HepG2 (cell line): ENCODE measurements around the gene CERS5. TPM values are rescaled to one million over a fixed set of nuclear protein-coding genes. Genes with fewer than 3 reads are reported as not detected.

Experiments used
- ATAC-seq: fragments of 200-7000 bp; cut with Tn5 transposase; 3 replicates; pipeline ENCODE4 v1.9.1; 2020; ENCODE audit warnings: mild to moderate bottlenecking, moderate library complexity
- BruUV-seq: library from RNA; stranded (reverse); fragments of 400-500 nt; replicated peaks from 2 replicates; lab custom pipeline; 2021; lab: Mats Ljungman, UMichigan
- CTCF ChIA-PET: fragments of 300-600 bp; formaldehyde crosslinking; extraction: SDS; loops from one replicate; lab custom pipeline; 2021; ENCODE audit warnings: low total read pairs, inconsistent platforms, low intra/inter-chr PET ratio; lab: Yijun Ruan, JAX
- POLR2A ChIA-PET: fragments of 350-600 bp; sonication (Branson Sonifier 250); formaldehyde crosslinking; loops from one replicate; lab custom pipeline; 2020; ENCODE audit warnings: antibody characterized with exemption, inconsistent platforms; lab: Yijun Ruan, JAX
- DNase-seq: peaks from one replicate; pipeline ENCODE4 v3.0.0-alpha.2; 2015; ENCODE audit warnings: low spot score
- FAIRE-seq: peaks from 3 replicates; lab custom pipeline; 2011; peaks lifted over from hg19 to GRCh38; lab: Jason Lieb, UNC
- H2AFZ ChIP-seq: one replicate; pipeline ENCODE4 v1.6.1; 2011; ENCODE audit warnings: low read length, inconsistent platforms
- H3K27ac ChIP-seq: fragments of 300-600 bp; 3 replicates; pipeline ENCODE4 v1.8.0; 2011; ENCODE audit warnings: mixed run types, mild to moderate bottlenecking, mixed read lengths, low read length, inconsistent platforms; ENCODE audit not compliant: insufficient read depth; ENCODE audit errors: extremely low read length
- H3K27me3 ChIP-seq, 2 experiments: fragments of 200-600 bp in 1 of 2; 2 replicates in 1 of 2; 3 replicates in 1 of 2; pipeline versions ENCODE4 v1.6.0 to v1.8.0; 2011; ENCODE audit warnings: low read length in 2 of 2, mild to moderate bottlenecking in 2 of 2, moderate library complexity in 2 of 2, inconsistent platforms in 1 of 2; ENCODE audit not compliant: insufficient read depth in 2 of 2, control insufficient read depth in 1 of 2
- H3K36me3 ChIP-seq, 2 experiments: fragments of 200-600 bp in 1 of 2; replicated peaks in 1 of 2; 2 replicates in 1 of 2; 3 replicates in 1 of 2; pipeline versions ENCODE4 v1.5.1 to v1.8.0; 2011; ENCODE audit warnings: low read length in 2 of 2, inconsistent platforms in 1 of 2; ENCODE audit not compliant: insufficient read depth in 2 of 2, control insufficient read depth in 1 of 2
- H3K4me1 ChIP-seq: 2 replicates; pipeline ENCODE4 v1.5.1; 2012; ENCODE audit warnings: low read length, inconsistent platforms; ENCODE audit not compliant: insufficient read depth
- H3K4me2 ChIP-seq: 2 replicates; pipeline ENCODE4 v1.6.0; 2011; ENCODE audit warnings: low read depth, low read length, inconsistent platforms
- H3K4me3 ChIP-seq, 3 experiments: fragments of 200-600 bp in 1 of 3; sonication (generic), shearing (Covaris generic) in 1 of 3; replicated peaks in 1 of 3; 2 replicates each; pipeline ENCODE4 v1.5.1; 2011 to 2016; ENCODE audit warnings: low read length in 3 of 3, inconsistent platforms in 2 of 3, low read depth in 2 of 3, mild to moderate bottlenecking in 2 of 3, control low read depth in 1 of 3, mixed read lengths in 1 of 3; ENCODE audit not compliant: insufficient read depth in 1 of 3
- H3K79me2 ChIP-seq: one replicate; pipeline ENCODE4 v1.6.1; 2011; ENCODE audit warnings: low read length, inconsistent platforms; ENCODE audit not compliant: insufficient read depth
- H3K9ac ChIP-seq: 2 replicates; pipeline ENCODE4 v1.6.0; 2011; ENCODE audit warnings: mild to moderate bottlenecking, low read depth, low read length, inconsistent platforms; ENCODE audit not compliant: insufficient read depth
- H3K9me3 ChIP-seq: 2 replicates; pipeline ENCODE4 v1.5.1; 2012; ENCODE audit warnings: mild to moderate bottlenecking, low read length
- H4K20me1 ChIP-seq: 2 replicates; pipeline ENCODE4 v1.6.0; 2011; ENCODE audit warnings: inconsistent platforms, mild to moderate bottlenecking, low read length, moderate library complexity; ENCODE audit not compliant: insufficient read depth
- CEBPB ChIP-seq: IDR thresholded peaks from 2 replicates; pipeline ENCODE4 v1.6.1; 2011; ENCODE audit warnings: low read depth, low read length, improper control_type of control experiment, borderline replicate concordance
- CEBPG ChIP-seq: IDR thresholded peaks from 2 replicates; pipeline ENCODE4 v1.6.1; 2016
- CTCF ChIP-seq: sonication (generic); formaldehyde crosslinking; IDR thresholded peaks from 2 replicates; pipeline ENCODE4 v1.5.0; 2020; ENCODE audit warnings: mild to moderate bottlenecking, missing genetic modification reagents, moderate library complexity
- FOXO4 ChIP-seq: sonication (generic); formaldehyde crosslinking; conservative IDR thresholded peaks from 2 replicates; pipeline ENCODE4 v1.8.1; 2023; ENCODE audit warnings: missing genetic modification reagents
- GATAD2A ChIP-seq: IDR thresholded peaks from 2 replicates; pipeline ENCODE4 v1.6.1; 2016
- HNF4A ChIP-seq: sonication (generic); formaldehyde crosslinking; IDR thresholded peaks from 2 replicates; pipeline ENCODE4 v1.4.0; 2020; ENCODE audit warnings: missing genetic modification reagents
- KAT2B ChIP-seq: fragments of 150-350 bp; IDR thresholded peaks from 2 replicates; pipeline ENCODE4 v1.6.1; 2014; ENCODE audit warnings: low read depth, low read length, borderline replicate concordance
- KDM5A ChIP-seq: fragments of 200-600 bp; sonication (generic); IDR thresholded peaks from 2 replicates; pipeline ENCODE4 v1.7.0; 2018; ENCODE audit warnings: antibody characterized with exemption, mild to moderate bottlenecking, low read length, borderline replicate concordance
- NCOR1 ChIP-seq: fragments of 200-600 bp; sonication (generic); IDR thresholded peaks from 2 replicates; pipeline ENCODE4 v1.7.0; 2017; ENCODE audit warnings: antibody characterized with exemption, low read length, borderline replicate concordance
- NR2F1 ChIP-seq, 2 experiments: fragments of 450-650 bp in 1 of 2; formaldehyde crosslinking in 1 of 2; IDR thresholded peaks; 2 replicates each; pipeline versions ENCODE4 v1.5.0 to v1.6.1; 2016 to 2020; ENCODE audit warnings: mild to moderate bottlenecking in 1 of 2, missing compliant biosample characterization in 1 of 2, missing genetic modification reagents in 1 of 2, moderate library complexity in 1 of 2
- PITX1 ChIP-seq: sonication (generic); formaldehyde crosslinking; IDR thresholded peaks from 2 replicates; pipeline ENCODE4 v1.5.1; 2020; ENCODE audit warnings: mild to moderate bottlenecking, missing genetic modification reagents
- POGK ChIP-seq: sonication (generic); formaldehyde crosslinking; conservative IDR thresholded peaks from 2 replicates; pipeline ENCODE4 v1.8.0; 2022; ENCODE audit warnings: mild to moderate bottlenecking, moderate library complexity, missing genetic modification reagents
- SAP130 ChIP-seq: IDR thresholded peaks from 2 replicates; pipeline ENCODE4 v1.6.1; 2016; ENCODE audit warnings: low read depth
- TFE3 ChIP-seq: IDR thresholded peaks from 2 replicates; pipeline ENCODE4 v1.6.1; 2016
- THAP11 ChIP-seq: IDR thresholded peaks from 2 replicates; pipeline ENCODE4 v1.6.1; 2016; ENCODE audit warnings: missing biosample characterization, missing genetic modification reagents
- ZNF431 ChIP-seq: sonication (generic); formaldehyde crosslinking; IDR thresholded peaks from 2 replicates; pipeline ENCODE4 v1.9.0; 2022; ENCODE audit warnings: missing genetic modification reagents, low read depth, mild to moderate bottlenecking, borderline replicate concordance
- ZNF510 ChIP-seq: sonication (generic); formaldehyde crosslinking; IDR thresholded peaks from 2 replicates; pipeline ENCODE4 v1.4.0; 2020; ENCODE audit warnings: low read depth, mild to moderate bottlenecking, missing genetic modification reagents
- WGBS: methylation state at CpG from one replicate; pipeline ENCODE4 v1.1.6; 2017; ENCODE audit warnings: low lambda C conversion rate; 5-methylcytosine and 5-hydroxymethylcytosine counted together
- in situ Hi-C: cut with HindIII; loops from 2 replicates; pipeline ENCODE4 v1.10.0; 2017; ENCODE audit warnings: low pct_unique_long_range_greater_than_20kb; ENCODE audit not compliant: extremely low pct_ligation_motif_present
- intact Hi-C: fragments of 100-400 bp; cut with micrococcal nuclease; formaldehyde crosslinking; loops from one replicate; pipeline ENCODE4 v1.10.0; 2022; ENCODE audit not compliant: unreplicated experiment
- polyA plus RNA-seq, 8 experiments: library from polyadenylated mRNA; depleted of rRNA in 3 of 8; stranded (reverse) in 7 of 8; unstranded in 1 of 8; fragments of >200 nt; fragmentation: Illumina TruSeq in 4 of 8; extraction: Trizol in 4 of 8; gene quantifications; 2 replicates each; pipeline versions ENCODE4 v1.2.1 to v1.2.3, GENCODE V29; 2011 to 2016; ENCODE audit warnings: low read depth in 4 of 8, missing spikeins in 1 of 8, mixed read lengths in 1 of 8; ENCODE audit not compliant: insufficient read depth in 1 of 8
- total RNA-seq, 5 experiments: library from RNA; depleted of rRNA; stranded (reverse); fragments of >200 nt; fragmentation: Illumina TruSeq; extraction: Trizol; gene quantifications; 2 replicates each; pipeline ENCODE4 v1.2.3, GENCODE V29; 2016; ENCODE audit warnings: low read depth in 1 of 5

Gene CERS5
- total and polyA plus RNA-seq, 2 of the 13 experiments (the other 11 are each of a cell fraction or from before 2014, with no cell fraction given): 22.3 to 48.8 TPM

- TF ChIP-seq FOXO4: no peak
Observed at GRCh38 chr12:50102131-50102531, 65.0 kb downstream of the CERS5 start (continued).

GRCh38 chr12:50101663-50102062 lies 65.5 kb downstream of the CERS5 start:
- Histone ChIP-seq H3K27ac (peak overlapping the region; percentile 73), H3K27me3 (no peaks in the 10 kb centered on the region), H4K20me1 (no peaks in the 10 kb centered on the region), H3K4me2 (no peak overlapping the region), H3K4me1 (peaks cover 49% of the 10 kb centered on the region), H3K9ac (no peak overlapping the region), H3K9me3 (no peaks in the 10 kb centered on the region), H3K79me2 (no peaks in the 10 kb centered on the region), H3K36me3 (peaks cover 12 to 33% of the 10 kb centered on the region in 2 experiments), H2AFZ (no peak overlapping the region), H3K4me3 (no peak overlapping the region)
- 69% methylated on average over 3 of the region's 3 CpGs for WGBS
- intact Hi-C loops (loop anchor here (1.0 kb wide), 1 partner anchor 9 kb away; no protein-coding TSS in a partner anchor), in situ Hi-C loops (no loop called here)
- no TSS peak for BruUV-seq
- FAIRE-seq (peak; percentile 90), ATAC-seq (no peak; the same call in 2 of the 3 replicates), DNase-seq (peak; percentile 55)
- CTCF ChIA-PET: interaction anchor here (1.5 kb wide), 1 partner anchor 10 kb away, joined by 3 read pairs; the partner anchor contains the start of gene COX14
- POLR2A ChIA-PET: interaction anchor here (1.6 to 4.6 kb wide), 3 partner anchors 10 to 17 kb away, joined by 7 to 93 read pairs (median 10); partner anchors contain the start of genes COX14 and SMARCD1
- TF ChIP-seq NCOR1 (peak; percentile 60; the same call in 1 of the 2 replicates), KDM5A (no peak), CEBPG (CRISPR knock-in tag) (peak; percentile 80), ZNF510 (no peak), CTCF (CRISPR knock-in tag) (peak; percentile 57), GATAD2A (CRISPR knock-in tag) (0 out of 2 replicates have a peak, but pooled peaks have one; percentile 15), THAP11 (CRISPR knock-in tag) (peak; percentile 22; the same call in 1 of the 2 replicates), NR2F1 (CRISPR knock-in tag; IDR thresholded peaks at IDR 0.05) (peak in 1 of 2 experiments; percentile 27; a peak in 1 of 4 replicates), ZNF431 (CRISPR knock-in tag) (no peak), HNF4A (CRISPR knock-in tag) (peak; percentile 77), SAP130 (CRISPR knock-in tag) (peak; percentile 32; the same call in 1 of the 2 replicates), CEBPB (peak; percentile 73; the same call in 1 of the 2 replicates), TFE3 (0 out of 2 replicates have a peak, but pooled peaks have one; percentile 15), POGK (CRISPR knock-in tag) (0 out of 2 replicates have a peak, but pooled peaks have one; percentile 41), KAT2B (no peak), PITX1 (CRISPR knock-in tag) (0 out of 2 replicates have a peak, but pooled peaks have one; percentile 18)
